ENCODE data around the gene XAB2.

The XAB2 gene

DNA sequence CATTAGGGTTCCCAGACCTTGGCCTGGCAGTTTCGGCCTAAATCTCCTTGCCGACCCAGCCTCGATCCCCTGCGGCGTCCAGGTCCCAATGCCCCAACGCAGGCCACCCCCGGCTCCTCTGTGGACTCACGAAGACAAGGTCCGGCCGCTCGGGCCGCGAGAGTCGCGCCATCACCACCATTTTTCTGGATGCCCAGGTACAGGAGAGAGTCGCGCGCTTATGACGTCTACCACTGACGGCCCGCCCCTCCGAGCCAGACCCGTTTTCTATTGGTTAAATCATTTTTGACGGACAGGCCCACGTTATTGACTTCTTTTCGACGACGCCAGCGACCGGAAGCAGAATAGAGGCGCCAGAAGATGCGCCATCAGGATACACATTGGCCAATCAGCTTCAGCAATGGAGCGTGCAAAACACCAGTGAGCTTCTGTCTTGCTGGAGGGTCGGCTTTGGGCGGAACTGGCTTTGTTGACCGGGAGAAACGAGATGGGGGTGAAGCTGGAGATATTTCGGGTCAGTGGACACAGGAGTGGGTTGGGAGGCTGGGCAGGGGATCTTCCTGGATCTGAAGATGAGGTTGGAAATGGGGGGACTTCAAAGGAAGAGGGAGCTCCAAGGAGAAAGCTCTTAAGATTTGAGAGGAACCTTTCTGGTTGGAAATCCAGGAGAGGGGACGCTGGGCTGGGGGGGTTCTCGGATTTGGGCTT lies at the start of gene XAB2, which contains the start of gene PET100:
Gene XAB2 (minus strand): TSS at position 199 of the 708 bp plus-strand sequence. CDS start 18 bp downstream, at position 181.
Gene PET100 (plus strand): TSS at position 447 of the 708 bp plus-strand sequence. CDS start 41 bp downstream, at position 488.
- DNase-seq (ENCODE audit: low read depth in 2 of 2), result peak; percentile 90 to 94

DNA sequence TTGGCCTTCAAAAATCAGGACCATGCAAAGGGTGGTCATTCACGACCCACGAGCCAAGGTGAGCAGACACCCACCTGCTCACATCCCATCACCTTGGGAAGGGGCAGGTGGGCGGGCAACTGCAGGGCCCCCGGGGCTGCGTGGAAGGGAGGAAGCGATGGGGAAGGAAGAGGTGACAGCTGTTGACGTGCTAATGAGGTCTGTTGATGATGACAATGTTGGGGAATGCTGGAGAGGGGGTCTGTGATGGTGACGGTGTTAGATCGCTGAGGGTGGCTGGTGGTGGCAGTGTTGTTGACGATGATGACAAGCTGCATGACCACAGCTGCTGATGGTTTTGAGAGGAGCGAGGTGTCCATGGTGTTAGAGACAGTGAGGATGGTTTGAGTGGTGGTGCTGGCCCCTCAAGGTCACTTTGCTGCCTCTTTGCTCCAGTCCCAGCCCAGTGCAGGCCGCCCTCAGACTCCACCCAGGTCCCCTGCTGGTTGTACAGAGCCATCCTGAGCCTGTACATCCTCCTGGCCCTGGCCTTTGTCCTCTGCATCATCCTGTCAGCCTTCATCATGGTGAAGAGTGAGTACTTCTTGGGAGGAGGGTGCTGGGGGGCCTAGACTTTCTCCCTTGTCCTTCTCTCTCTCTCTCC lies 48.4 kb upstream of the XAB2 start:
- DNase-seq (ENCODE audit: low read depth in 2 of 2), result no peak

DNA sequence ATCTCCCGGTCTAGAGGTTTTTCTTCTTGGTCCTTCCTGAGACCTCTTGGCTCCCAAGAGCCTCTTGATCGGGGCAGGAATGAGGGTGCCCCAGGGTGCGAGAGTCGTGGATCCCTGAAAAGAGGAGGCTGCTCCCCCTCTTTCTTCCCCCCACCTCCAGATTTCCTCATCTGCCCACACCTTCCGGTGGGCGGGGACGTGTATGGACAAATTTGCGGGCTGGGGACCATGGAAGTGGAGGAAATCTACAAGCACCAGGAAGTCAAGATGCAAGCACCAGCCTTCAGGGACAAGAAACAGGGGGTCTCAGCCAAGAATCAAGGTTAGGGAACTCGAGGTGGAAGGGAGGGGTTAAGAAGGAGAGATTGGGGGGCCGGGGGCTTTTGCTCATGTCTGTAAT lies 47.5 kb upstream of the XAB2 start, which contains the start of gene MCEMP1:
Gene MCEMP1 (plus strand): TSS at position 237 of the 400 bp plus-strand sequence. CDS start 31 bp downstream, at position 268.
- no peak for DNase-seq (ENCODE audit: low read depth in 2 of 2)

DNA sequence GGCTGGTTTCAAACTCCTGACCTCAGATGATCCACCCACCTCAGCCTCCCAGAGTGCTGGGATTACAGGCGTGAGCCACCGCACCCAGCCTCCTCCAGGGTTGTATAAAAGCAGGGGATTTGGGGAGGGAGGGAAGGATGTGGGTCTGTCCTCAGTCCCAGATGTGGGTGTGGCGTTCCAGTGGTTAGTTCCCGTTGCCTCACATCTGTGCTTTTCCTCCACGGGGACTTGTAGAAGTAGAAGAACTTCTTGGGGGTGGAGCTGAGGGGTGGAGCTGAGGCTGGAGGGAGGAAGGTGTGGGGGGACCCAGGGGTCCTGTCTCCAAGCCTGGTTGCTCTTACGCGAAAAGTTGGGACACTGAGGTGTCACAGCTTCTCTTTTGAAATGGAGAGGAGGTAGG lies 47.0 kb upstream of the XAB2 start:
- DNase-seq (ENCODE audit: low read depth in 2 of 2), result no peak

DNA sequence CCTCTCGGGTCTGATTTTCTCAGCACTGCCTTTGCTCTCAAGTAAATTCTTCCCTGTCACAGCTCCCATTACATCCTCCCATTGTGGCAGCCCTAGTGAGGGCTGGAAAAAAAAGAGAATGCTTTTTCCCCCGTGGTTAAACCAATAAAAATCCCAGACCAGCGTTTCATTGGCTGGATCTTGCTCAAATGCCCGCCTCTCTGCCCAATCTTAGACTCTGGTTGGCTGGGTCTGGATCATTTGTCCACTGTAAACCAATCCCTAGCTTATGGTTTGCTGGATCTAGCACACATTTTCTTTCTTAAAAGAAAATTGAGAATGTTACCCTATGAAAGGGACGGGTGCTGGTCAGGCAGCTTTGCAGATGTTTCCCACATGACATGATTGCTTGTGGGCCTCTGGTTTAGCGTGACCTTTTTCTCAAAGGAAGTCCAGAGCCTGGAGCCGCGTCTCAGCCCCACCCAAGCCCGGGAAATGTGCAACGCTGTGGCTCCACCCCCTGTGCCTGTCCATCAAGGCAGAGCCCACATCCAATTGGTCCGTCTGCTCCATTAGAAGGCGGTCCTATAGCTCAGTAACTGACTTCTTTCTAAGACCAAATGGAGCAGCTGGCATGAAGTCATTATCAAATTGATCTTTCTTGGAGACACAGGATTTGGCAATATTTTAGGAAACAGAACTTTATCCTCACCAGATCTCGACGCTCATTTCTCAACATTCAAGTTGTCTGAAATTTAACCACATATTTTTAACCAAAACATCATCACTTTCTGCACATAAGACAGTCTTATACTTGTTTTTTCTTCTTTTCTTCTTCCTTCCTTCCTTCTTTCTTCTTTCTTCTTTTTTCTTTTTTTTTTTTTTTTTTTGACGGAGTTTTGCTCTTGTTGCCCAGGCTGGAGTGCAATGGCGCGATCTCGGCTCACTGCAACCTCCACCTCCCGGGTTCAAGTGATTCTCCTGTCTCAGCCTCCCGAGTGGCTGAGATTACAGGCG lies 45.0 kb upstream of the XAB2 start:
- no peak for DNase-seq (ENCODE audit: low read depth in 2 of 2)

DNA sequence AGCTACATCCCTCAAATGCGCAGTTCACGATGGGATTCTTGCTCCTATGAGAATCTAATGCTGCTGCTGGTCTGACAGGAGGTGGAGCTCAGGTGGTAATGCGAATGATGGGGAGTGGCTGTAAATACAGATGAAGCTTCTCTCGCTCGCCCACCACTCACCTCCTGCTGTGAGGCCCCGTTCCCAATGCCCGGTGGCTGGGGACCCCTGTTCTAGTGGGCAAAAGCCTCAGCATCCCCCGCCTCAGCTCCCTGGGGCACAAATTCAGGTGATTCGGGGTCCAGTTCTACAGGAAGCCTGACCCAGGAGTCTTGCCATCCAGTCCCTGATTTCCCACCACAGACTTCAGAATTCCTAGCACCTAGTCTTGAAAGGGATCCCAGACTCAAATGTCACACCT lies 43.2 kb upstream of the XAB2 start:
- DNase-seq (ENCODE audit: low read depth in 2 of 2), result no peak

DNA sequence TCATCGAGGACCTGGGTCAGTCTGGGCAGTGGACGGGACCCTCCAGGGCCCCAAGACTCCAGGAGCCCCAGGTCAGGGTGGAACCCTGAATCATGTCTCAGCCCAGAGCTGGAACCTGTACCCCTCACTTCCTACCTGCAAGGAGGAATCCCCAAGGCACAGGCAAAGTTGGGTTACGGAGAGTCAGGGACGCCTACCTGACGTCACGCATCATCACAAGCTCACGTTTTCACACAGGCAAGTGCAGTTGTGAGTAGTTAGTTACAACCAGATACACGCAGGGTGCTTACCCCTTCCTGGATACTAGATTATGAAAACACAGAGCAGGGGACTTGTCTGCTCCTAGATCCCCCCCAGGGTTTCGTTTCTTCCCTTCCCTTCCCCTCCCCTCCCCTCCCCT lies 41.4 kb upstream of the XAB2 start:
- no peak for DNase-seq (ENCODE audit: low read depth in 2 of 2)

DNA sequence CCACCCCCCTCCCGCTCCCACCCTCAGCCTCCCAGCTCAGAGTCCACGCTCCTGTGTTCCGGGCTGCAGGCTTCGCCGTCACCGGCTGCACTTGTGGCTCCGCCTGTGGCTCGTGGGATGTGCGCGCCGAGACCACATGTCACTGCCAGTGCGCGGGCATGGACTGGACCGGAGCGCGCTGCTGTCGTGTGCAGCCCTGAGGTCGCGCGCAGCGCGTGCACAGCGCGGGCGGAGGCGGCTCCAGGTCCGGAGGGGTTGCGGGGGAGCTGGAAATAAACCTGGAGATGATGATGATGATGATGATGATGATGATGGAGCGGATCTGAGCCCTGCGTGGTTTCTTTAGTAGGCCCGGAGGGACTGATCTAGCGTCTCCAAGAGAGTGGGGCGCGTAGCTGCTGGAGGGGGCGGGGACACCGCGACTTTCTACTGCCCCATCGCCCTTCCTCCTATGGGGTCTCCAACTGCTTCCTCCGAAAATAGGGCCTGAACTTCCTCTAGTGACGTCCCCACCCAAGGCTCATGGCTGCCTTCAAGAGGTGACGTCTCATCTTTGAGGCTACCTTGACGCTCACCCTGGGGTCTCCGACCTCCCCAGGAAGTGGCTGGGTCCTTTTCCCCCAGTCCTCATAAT lies 40.9 kb upstream of the XAB2 start:
- DNase-seq (ENCODE audit: low read depth in 2 of 2), result no peak

DNA sequence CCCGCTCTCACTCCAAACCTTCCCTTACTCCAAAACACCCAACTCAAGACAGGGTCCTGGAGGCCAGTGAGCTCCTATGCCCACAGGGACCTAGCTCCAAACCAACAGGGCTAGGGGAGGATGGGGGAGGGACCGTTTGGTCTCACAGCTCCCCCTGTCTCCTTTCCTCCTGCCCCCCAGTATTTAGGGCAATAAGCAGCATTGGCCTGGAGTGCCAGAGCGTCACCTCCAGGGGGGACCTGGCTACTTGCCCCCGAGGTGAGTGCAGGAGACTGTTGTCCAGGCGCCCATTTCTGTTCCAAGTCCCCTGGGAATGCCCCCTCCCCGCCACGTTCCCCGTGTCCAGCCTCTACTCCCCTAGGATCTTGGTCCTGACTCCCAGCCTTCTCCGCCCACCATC lies 40.3 kb upstream of the XAB2 start:
- DNase-seq (ENCODE audit: low read depth in 2 of 2), result no peak

DNA sequence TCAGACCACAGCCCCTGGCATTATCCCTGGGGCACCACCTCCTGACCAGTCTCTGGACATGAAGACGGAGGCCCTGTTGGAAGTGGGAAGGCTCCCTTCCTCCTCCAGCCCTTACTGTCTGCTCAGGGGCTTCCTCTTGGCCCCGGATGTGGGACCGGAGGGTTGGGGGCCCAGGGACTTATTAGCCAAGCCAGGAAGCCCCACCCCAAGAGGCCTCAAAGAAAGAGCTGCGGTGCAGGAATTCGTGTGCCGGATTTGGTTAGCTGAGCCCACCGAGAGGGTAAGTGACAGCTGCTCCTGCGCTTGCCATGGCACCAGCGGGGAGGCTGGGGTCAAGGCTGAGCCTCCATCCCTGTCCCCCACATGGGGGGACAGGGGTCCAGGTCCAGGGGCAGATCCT lies 39.5 kb upstream of the XAB2 start, which contains the start of gene RETN:
Gene RETN (plus strand): TSS at position 208 of the 400 bp plus-strand sequence. CDS start 278 bp downstream, outside the sequence.
- no peak for DNase-seq (ENCODE audit: low read depth in 2 of 2)

DNA sequence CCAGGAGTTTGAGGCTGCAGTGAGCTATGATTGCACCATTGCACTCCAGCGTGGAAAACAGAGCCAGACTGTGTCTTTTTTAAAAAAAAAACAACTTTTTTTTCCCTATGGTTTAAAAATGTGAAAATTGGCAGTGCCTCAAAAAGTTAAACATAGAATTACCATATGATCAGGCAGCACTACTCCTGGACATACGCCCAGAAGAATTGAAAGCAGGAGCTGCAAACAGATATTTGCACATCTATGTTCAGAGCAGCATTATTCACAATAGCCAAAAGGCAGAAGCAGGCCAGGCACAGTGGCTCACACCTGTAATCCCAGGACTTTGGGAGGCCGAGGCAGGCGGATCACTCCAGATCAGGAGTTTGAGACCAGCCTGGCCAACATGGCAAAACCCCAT lies 35.7 kb upstream of the XAB2 start:
- DNase-seq (ENCODE audit: low read depth in 2 of 2), result no peak

DNA sequence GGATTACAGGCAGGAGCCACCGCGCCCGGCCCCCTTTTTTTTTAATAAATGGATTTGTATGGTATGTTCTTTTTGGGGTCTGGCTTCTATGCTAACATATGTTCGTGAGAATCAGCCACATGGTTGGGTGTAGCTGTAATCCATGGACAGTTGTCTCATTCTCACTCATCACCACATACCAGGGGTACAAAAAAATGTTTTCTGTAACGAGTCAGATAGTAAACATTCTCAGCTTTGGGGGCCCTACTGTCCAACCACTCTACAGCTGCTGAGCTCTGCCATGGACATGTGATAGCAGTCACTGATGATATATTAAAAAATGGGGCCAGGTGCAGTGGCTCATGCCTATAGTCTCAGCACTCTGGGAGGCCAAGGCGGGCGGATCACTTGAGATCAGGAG lies 34.4 kb upstream of the XAB2 start:
- no peak for DNase-seq (ENCODE audit: low read depth in 2 of 2)

DNA sequence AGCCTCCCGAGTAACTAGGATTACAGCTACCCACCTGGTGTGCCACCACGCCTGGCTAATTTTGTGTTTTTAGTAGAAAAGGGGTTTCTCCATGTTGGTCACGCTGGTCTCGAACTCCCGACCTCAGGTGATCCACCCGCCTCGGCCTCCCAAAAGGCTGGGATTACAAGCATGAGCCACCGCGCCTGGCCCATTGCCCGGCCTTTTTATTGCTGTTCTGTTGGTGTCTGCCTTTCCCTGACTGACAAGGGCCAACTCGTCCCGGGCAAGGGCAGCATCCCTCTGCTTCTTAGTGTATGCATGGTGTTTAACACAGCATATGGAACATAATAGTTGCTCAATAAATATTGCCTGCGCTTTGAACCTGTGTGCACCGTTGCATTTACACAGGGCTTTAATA lies 33.3 kb upstream of the XAB2 start:
- DNase-seq (ENCODE audit: low read depth in 2 of 2), result no peak

DNA sequence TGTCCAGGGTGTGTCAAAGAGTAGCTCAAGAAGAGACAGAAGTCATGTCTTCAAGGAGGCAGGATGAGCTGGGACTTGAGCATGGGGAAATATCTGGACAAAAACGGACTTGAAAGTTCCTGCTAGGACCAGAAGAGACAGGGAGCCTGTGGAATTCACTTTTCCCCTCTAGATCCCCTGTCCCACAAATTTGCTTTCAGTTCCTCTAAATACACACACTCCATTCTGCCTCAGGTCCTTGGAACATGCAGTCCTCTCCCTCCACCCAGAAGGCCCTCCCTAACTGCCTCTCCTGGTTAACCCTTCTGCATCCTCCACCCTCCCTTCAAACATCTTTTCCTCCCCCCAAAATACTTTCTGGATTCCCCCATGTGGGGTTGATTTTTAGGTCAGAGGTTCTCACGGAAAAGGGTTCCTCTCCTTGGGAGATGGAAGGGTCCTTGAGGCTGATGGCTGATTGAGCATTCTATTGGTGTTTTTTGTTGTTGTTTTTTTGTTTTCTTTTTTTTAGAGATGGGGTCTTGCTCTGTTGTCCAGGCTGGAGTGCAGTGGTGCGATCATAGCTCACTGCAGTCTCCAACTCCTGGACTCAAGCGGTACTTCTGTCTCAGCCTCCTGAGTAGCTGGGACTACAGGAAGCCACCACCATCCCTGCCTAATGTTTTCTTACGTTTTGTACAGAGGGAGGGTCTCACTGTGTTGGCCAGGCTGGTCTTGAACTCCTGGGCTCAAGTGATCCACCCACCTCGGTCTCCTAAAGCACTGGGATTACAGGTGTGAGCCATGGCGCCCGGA lies 32.6 kb upstream of the XAB2 start:
- no peak for DNase-seq (ENCODE audit: low read depth in 2 of 2)

DNA sequence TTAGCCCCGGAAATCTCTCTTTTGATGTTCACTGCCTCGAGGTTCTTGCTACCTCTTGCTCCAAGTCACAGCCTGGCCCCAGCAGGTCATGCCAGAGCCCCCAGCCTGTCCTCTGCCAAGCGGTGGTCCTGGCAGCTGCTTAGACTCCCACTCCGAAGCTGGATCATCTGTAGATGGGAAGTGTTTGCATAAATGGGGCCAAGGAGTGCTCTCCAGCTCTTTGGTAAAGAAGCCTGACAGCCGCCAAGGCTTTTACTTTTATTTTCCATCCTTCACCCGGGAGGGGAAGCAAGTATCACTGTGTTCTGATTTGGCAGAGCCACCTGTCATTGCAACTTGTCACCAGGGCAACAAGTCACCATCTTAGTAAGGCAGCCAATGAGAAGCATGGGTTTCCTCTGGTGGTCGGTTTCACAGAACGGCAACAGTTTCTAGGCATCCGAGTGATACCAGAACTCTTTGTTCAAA lies 28.9 kb upstream of the XAB2 start:
- peak; percentile 26 to 27 for DNase-seq (ENCODE audit: low read depth in 2 of 2)

DNA sequence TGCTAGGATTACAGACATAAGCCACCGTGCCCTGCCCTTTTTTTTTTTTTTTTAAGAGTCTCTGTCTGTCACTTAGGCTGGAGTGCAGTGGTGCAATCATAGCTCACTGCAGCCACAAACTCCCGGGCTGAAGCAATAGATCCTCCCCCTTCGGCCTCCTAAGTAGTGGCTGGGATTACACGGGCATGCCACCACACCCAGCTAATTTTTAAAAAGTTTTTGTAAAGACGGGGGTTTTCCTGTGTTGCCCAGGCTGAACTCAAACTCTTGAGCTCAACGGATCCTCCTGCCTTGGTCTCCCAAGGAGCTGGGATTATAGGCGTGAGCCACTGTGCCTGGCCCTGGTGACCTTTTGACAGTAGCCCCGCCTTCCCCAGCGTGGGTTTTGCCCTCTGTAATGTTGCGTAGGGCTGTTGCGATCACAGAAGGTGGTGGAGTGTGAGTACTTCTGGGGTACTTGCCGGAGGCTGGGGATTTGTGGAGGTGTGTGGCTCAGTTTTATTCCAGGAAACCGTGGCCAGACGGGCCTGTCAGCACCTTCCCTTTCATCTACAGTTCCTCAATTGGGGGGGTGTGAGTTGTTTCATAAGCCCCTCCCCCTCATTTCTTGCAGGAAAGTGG lies 27.9 kb upstream of the XAB2 start:
- peak in 1 of 2 donors; percentile 39 for DNase-seq (ENCODE audit: low read depth in 2 of 2)

DNA sequence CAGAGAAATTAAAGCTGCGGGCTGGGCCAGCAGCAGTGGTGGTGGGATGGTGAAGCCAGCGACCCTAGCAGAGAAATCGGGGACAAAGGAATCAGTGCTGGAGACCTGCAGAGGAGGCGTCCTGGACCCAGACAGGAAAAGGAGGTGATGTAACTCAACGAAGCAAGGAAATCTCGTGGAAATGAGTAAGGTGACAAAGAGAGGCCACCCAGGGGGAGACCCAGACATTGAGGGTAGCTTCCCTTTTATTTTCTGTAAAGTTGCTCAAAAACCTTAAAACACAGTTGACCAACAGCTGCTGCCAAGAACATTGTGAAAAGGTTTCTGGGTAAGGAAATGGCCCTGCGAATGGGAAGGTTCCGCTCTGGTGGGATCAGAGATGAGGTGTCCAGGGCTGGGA lies 26.2 kb upstream of the XAB2 start:
- no peak for DNase-seq (ENCODE audit: low read depth in 2 of 2)

DNA sequence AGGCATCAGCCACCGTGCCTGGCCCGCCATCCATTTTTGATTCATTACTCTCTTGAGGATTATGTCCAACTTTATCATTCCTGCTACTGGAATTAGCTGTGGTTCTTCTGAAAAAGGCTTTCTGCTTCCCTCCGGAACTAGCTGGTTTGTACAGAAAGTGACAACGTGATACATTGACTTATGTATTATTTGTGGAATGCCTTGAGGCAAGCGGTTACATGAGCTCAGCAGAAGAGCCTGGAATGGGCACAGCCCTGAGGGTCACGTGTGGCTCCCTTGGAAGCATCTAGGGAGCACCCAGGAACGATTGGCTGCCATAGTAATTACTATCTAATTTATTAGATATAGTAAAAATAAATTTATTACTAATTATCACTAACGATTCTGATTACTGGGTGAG lies 25.1 kb upstream of the XAB2 start:
- DNase-seq (ENCODE audit: low read depth in 2 of 2), result no peak

DNA sequence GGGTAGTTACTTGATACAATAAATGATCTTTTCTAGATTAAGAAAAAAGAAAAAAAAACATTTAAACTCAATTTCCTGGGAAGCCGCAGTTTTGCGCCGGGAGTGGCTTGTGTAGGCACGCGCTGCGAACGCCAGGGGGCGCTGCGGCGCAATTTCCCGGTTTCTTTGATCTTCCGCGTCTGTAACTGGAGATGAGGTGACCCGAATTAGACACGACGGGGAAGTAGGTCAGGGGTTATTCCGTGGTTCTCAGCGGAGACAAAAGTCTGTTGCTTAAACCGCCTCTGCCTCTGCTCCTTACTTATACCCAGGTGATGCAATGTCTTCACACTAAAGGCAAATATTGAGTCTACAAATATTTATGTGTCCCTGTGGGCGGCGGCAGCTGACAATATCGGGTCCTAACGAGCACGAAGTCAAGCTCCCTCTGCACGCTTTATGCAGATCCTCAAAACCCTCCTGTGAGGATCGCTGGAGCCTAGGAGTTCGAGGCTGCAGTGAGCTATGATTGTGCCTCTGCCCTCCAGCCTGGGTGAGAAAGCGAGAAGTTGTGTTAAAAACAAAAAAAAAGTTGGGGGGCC lies 22.8 kb upstream of the XAB2 start:
- peak; percentile 70 to 76 for DNase-seq (ENCODE audit: low read depth in 2 of 2)

DNA sequence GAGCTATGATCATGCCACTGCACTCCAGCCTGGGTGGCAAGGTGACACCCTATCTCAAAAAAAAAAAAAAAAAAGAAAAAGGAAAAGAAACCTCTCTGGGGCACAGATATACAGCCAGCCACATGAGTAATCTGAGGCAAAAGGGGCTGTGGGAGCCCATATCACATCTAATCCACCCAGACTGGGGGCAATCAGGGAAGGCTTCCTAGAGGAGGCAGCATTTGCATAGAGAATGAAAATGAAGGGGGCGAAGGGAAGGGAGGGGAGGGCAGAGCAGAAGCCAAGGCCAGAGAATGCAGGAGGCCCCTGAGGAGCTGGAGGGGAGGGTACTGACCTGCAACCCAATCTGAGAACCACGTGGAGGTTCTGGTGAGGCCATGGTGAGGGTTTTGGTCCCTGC lies 20.8 kb upstream of the XAB2 start:
- no peak for DNase-seq (ENCODE audit: low read depth in 2 of 2)
